H1 (cell line): ENCODE results near the gene GRID1. TPM values are rescaled to one million over a fixed set of nuclear protein-coding genes. Genes with fewer than 3 reads are reported as not detected.

Experiments used
- CTCF ChIA-PET: fragments of 300-600 bp; sonication (Branson Sonifier 250); formaldehyde crosslinking; loops from one replicate; lab custom pipeline; 2021; ENCODE audit not compliant: partially characterized antibody; lab: Charles Lee
- POLR2A ChIA-PET: fragments of 300-600 bp; sonication (Branson Sonifier 250); formaldehyde crosslinking; loops from one replicate; lab custom pipeline; 2021; ENCODE audit warnings: inconsistent platforms; ENCODE audit not compliant: partially characterized antibody; lab: Charles Lee
- DNase-seq, 2 experiments: peaks; one replicate each; pipeline versions ENCODE4 v3.0.0 to v3.0.0-alpha.2; 2010 to 2022; ENCODE audit warnings: low spot score in 2 of 2, low read depth in 1 of 2, mixed read lengths in 1 of 2
- FAIRE-seq: peaks from 2 replicates; lab custom pipeline; 2011; peaks lifted over from hg19 to GRCh38; lab: Jason Lieb, UNC
- H2AFZ ChIP-seq: 2 replicates; pipeline ENCODE4 v1.8.1; 2012; ENCODE audit warnings: low read length, inconsistent platforms
- H2AK5ac ChIP-seq: 2 replicates; pipeline ENCODE4 v1.6.1; 2013; ENCODE audit warnings: low read depth, low read length
- H2BK120ac ChIP-seq: replicated peaks from 2 replicates; pipeline ENCODE3; 2013; ENCODE audit warnings: low read depth, low read length, inconsistent platforms
- H2BK12ac ChIP-seq: 2 replicates; pipeline ENCODE4 v1.6.1; 2013; ENCODE audit warnings: low read depth, low read length
- H2BK15ac ChIP-seq: 2 replicates; pipeline ENCODE4 v1.6.1; 2013; ENCODE audit warnings: low read length
- H2BK20ac ChIP-seq: 2 replicates; pipeline ENCODE4 v1.6.1; 2013; ENCODE audit warnings: low read length
- H2BK5ac ChIP-seq: 2 replicates; pipeline ENCODE4 v1.6.1; 2013; ENCODE audit warnings: low read depth, low read length
- H3K14ac ChIP-seq: 2 replicates; pipeline ENCODE4 v1.6.1; 2013; ENCODE audit warnings: inconsistent platforms; ENCODE audit not compliant: insufficient read length
- H3K18ac ChIP-seq: 2 replicates; pipeline ENCODE4 v1.6.1; 2013; ENCODE audit warnings: low read length; ENCODE audit errors: extremely low read depth
- H3K23ac ChIP-seq: 2 replicates; pipeline ENCODE4 v1.6.1; 2013; ENCODE audit warnings: inconsistent platforms; ENCODE audit not compliant: insufficient read length
- H3K23me2 ChIP-seq: 2 replicates; pipeline ENCODE4 v1.6.1; 2013; ENCODE audit warnings: low read depth, low read length
- H3K27ac ChIP-seq: 2 replicates; pipeline ENCODE4 v1.6.1; 2011; ENCODE audit warnings: low read depth, low read length, inconsistent platforms
- H3K27me3 ChIP-seq, 4 experiments: replicated peaks in 1 of 4; 1 replicate in 1 of 4; 2 replicates in 3 of 4; pipeline versions ENCODE4 v1.6.1 to v1.8.1; 2011 to 2013; ENCODE audit warnings: low read length in 3 of 4, mild to moderate bottlenecking in 3 of 4, inconsistent platforms in 2 of 4, mixed read lengths in 2 of 4, moderate library complexity in 1 of 4; ENCODE audit not compliant: control insufficient read depth in 3 of 4, insufficient read depth in 3 of 4; ENCODE audit errors: extremely low read depth in 1 of 4
- H3K36me3 ChIP-seq, 4 experiments: 2 replicates each; pipeline versions ENCODE4 v1.6.1 to v1.8.1; 2011 to 2013; ENCODE audit warnings: mild to moderate bottlenecking in 4 of 4, low read length in 3 of 4, moderate library complexity in 2 of 4, control low read depth in 1 of 4, inconsistent platforms in 1 of 4; ENCODE audit not compliant: insufficient read depth in 4 of 4, control insufficient read depth in 2 of 4
- H3K4ac ChIP-seq: replicated peaks from 2 replicates; pipeline ENCODE3; 2013; ENCODE audit warnings: low read length, low read depth, mixed read lengths, inconsistent platforms; ENCODE audit not compliant: insufficient read length
- H3K4me1 ChIP-seq, 4 experiments: replicated peaks in 1 of 4; 1 replicate in 1 of 4; 2 replicates in 3 of 4; pipeline versions ENCODE4 v1.6.1 to v1.8.1; 2011 to 2013; ENCODE audit warnings: low read length in 3 of 4, inconsistent platforms in 2 of 4, mixed read lengths in 1 of 4; ENCODE audit not compliant: insufficient read depth in 4 of 4, control insufficient read depth in 3 of 4
- H3K4me2 ChIP-seq, 2 experiments: 2 replicates each; pipeline versions ENCODE4 v1.6.1 to v1.8.1; 2011 to 2013; ENCODE audit warnings: low read depth in 2 of 2, low read length in 2 of 2, control low read depth in 1 of 2, inconsistent platforms in 1 of 2, mild to moderate bottlenecking in 1 of 2; ENCODE audit not compliant: insufficient read depth in 1 of 2
- H3K4me3 ChIP-seq, 4 experiments: fragments of 200-600, 300-600 bp in 1 of 4; sonication (generic), shearing (Covaris generic), sonication (Bioruptor Twin) in 1 of 4; 2 replicates each; pipeline versions ENCODE4 v1.5.1 to v1.8.1; 2011 to 2016; ENCODE audit warnings: low read length in 4 of 4, low read depth in 3 of 4, control low read depth in 2 of 4, inconsistent platforms in 2 of 4, mild to moderate bottlenecking in 2 of 4, mixed read lengths in 1 of 4, moderate library complexity in 1 of 4; ENCODE audit not compliant: insufficient read depth in 2 of 4; ENCODE audit errors: extremely low read depth in 1 of 4
- H3K56ac ChIP-seq: replicated peaks from 2 replicates; pipeline ENCODE3; 2013; ENCODE audit warnings: low read depth, mild to moderate bottlenecking, mixed read lengths, low read length, inconsistent platforms; ENCODE audit not compliant: insufficient read length
- H3K79me1 ChIP-seq: 2 replicates; pipeline ENCODE4 v1.6.1; 2013; ENCODE audit warnings: low read depth, low read length, control low read depth
- H3K79me2 ChIP-seq, 2 experiments: 2 replicates each; pipeline versions ENCODE4 v1.6.1 to v1.8.1; 2012 to 2013; ENCODE audit warnings: low read length in 2 of 2, mild to moderate bottlenecking in 2 of 2, inconsistent platforms in 1 of 2; ENCODE audit not compliant: insufficient read depth in 2 of 2, control insufficient read depth in 1 of 2
- H3K9ac ChIP-seq, 4 experiments: replicated peaks in 1 of 4; 1 replicate in 1 of 4; 2 replicates in 3 of 4; pipeline versions ENCODE4 v1.6.1 to v1.8.1; 2011 to 2013; ENCODE audit warnings: low read depth in 3 of 4, low read length in 3 of 4, control low read depth in 2 of 4, mild to moderate bottlenecking in 2 of 4, moderate library complexity in 2 of 4, inconsistent platforms in 1 of 4; ENCODE audit errors: extremely low read depth in 1 of 4
- H3K9me3 ChIP-seq, 2 experiments: 2 replicates each; pipeline versions ENCODE4 v1.6.1 to v1.8.1; 2012 to 2013; ENCODE audit warnings: mild to moderate bottlenecking in 2 of 2, moderate library complexity in 2 of 2, control low read depth in 1 of 2, inconsistent platforms in 1 of 2, low read depth in 1 of 2, low read length in 1 of 2, mixed read lengths in 1 of 2; ENCODE audit not compliant: insufficient read depth in 2 of 2
- H4K20me1 ChIP-seq, 2 experiments: replicated peaks in 1 of 2; 2 replicates each; pipeline versions ENCODE3 to v1.8.1; 2011 to 2013; ENCODE audit warnings: inconsistent platforms in 2 of 2, low read length in 2 of 2, mild to moderate bottlenecking in 1 of 2; ENCODE audit not compliant: insufficient read depth in 2 of 2, control insufficient read depth in 1 of 2
- H4K5ac ChIP-seq: 2 replicates; pipeline ENCODE4 v1.6.1; 2013; ENCODE audit warnings: low read length, low read depth, mixed read lengths, inconsistent platforms; ENCODE audit not compliant: insufficient read length
- H4K8ac ChIP-seq: 2 replicates; pipeline ENCODE4 v1.8.0; 2013; ENCODE audit warnings: mild to moderate bottlenecking, moderate library complexity, low read length, inconsistent platforms; ENCODE audit not compliant: insufficient read depth; ENCODE audit errors: extremely low read depth
- H4K91ac ChIP-seq: replicated peaks from 2 replicates; pipeline ENCODE3; 2013; ENCODE audit warnings: low read length, mixed read lengths, inconsistent platforms; ENCODE audit not compliant: insufficient read length
- BRCA1 ChIP-seq: IDR thresholded peaks from 2 replicates; pipeline ENCODE4 v1.6.1; 2012; ENCODE audit warnings: low read depth, low read length, improper control_type of control experiment
- CTBP2 ChIP-seq: IDR thresholded peaks from 2 replicates; pipeline ENCODE4 v1.7.0; 2011; ENCODE audit warnings: borderline replicate concordance, mild to moderate bottlenecking, moderate library complexity, mixed read lengths, low read length; ENCODE audit not compliant: insufficient read depth, insufficient read length
- MAX ChIP-seq: IDR thresholded peaks from 2 replicates; pipeline ENCODE4 v1.6.1; 2012; ENCODE audit warnings: inconsistent platforms
- POU5F1 ChIP-seq: IDR thresholded peaks from 2 replicates; pipeline ENCODE4 v1.6.1; 2011; ENCODE audit warnings: low read depth, mild to moderate bottlenecking, low read length, moderate library complexity
- SIRT6 ChIP-seq: IDR thresholded peaks from one replicate; pipeline ENCODE4 v1.7.1; 2012; ENCODE audit warnings: low read length, inconsistent platforms
- WGBS, 2 experiments: shearing (Covaris generic) in 1 of 2; methylation state at CpG; one replicate each; pipeline versions ENCODE4 v1.1.6 to v1.1.7; 2013 to 2015; ENCODE audit warnings: low lambda C conversion rate in 2 of 2, mixed read lengths in 2 of 2, inconsistent platforms in 1 of 2, low coverage in 1 of 2, missing lambda C conversion rate in 1 of 2; ENCODE audit not compliant: insufficient replicate concordance in 2 of 2, insufficient coverage in 1 of 2, insufficient read length in 1 of 2; ENCODE audit errors: extremely low coverage in 1 of 2, missing lambda C conversion rate in 1 of 2; 5-methylcytosine and 5-hydroxymethylcytosine counted together
- polyA plus RNA-seq, 7 experiments: library from polyadenylated mRNA; depleted of rRNA in 3 of 7; stranded (reverse) in 5 of 7; unstranded in 2 of 7; fragments of >200 nt in 5 of 7; fragments of 200-250 nt in 2 of 7; gene quantifications; 1 replicate in 5 of 7; 2 replicates in 1 of 7; 4 replicates in 1 of 7; pipeline versions ENCODE4 v1.2.1 to v1.2.3, GENCODE V29; 2011 to 2013; ENCODE audit warnings: missing spikeins in 2 of 7, mixed read lengths in 2 of 7
- total RNA-seq: library from RNA; stranded (reverse); fragmentation: NEBNext Ultra II Directional; extraction: Animal tissue kit (Norgen Biotek cat#: 25700); gene quantifications from 2 replicates; pipeline ENCODE4 v1.2.1, GENCODE V29; 2021

GRID1 gene
- total and polyA plus RNA-seq, 2 of the 8 experiments (the other 6 are each of a cell fraction or from before 2014, with no cell fraction given) = 0.22 to 0.30 TPM

DNA sequence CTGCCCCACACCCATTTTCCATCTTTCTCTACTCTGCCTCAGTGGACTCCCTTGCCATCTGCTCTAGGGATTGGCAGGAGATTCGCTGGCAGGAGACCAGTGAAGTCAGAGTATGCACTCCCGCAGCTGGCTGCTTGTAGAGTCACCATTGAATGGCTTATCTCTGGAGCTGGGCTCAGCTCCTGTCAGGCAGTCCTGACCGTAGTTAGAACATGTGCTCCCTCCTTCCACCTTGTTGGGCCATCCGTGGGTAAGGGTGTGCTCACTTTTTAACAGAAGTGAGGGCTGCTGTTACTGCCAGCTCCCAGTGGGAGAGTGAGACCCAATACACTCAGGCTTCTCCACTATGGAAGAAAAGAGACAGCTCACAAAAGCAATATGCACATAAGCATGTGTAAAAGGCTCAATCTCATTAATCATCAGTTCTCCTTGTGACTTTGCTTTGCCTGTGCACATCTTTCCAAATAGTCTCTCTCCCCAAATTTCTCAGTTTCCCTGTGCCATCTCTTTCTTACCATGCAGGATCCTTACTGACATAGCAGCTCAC lies 773.3 kb downstream of the GRID1 start:
- Histone ChIP-seq H3K4me3 (no peak overlapping the region), H3K27ac (no peak overlapping the region), H4K8ac (no peak overlapping the region), H3K4ac (no peak overlapping the region), H3K79me2 (no peaks in the 10 kb centered on the region), H3K9ac (no peak overlapping the region), H2AK5ac (no peak overlapping the region), H3K4me1 (peaks cover 0 to 2% (median 0%) of the 10 kb centered on the region in 4 experiments; a peak in 1 of 7 replicates), H3K9me3 (no peaks in the 10 kb centered on the region), H3K79me1 (no peaks in the 10 kb centered on the region), H2BK20ac (no peak overlapping the region), H2AFZ (no peak overlapping the region), H3K56ac (no peak overlapping the region), H2BK15ac (no peak overlapping the region), H3K18ac (no peak overlapping the region), H3K23ac (no peak overlapping the region), H4K91ac (no peak overlapping the region), H3K4me2 (no peak overlapping the region), H3K27me3 (no peaks in the 10 kb centered on the region), H2BK12ac (no peak overlapping the region), H3K14ac (no peak overlapping the region), H4K20me1 (no peaks in the 10 kb centered on the region), H3K36me3 (no peaks in the 10 kb centered on the region), H2BK5ac (no peak overlapping the region)
- FAIRE-seq = no peak
- CTCF ChIA-PET = interaction anchor here (1.1 to 2.9 kb wide), 4 partner anchors 7 to 79 kb away, joined by 4 to 19 read pairs (median 4); no protein-coding TSS in a partner anchor
- POLR2A ChIA-PET = no interaction called here
- TF ChIP-seq POU5F1 (no peak), BRCA1 (no peak), MAX (no peak), SIRT6 (no peak), CTBP2 (no peak)
- TF ChIP-seq, all 59 proteins: peak for 0
- 99% methylated on average over 4 of the region's 4 CpGs; no CpG with 5 or more reads in 1 of the 2 experiments for WGBS, 2 experiments
- no peaks in the 10 kb centered on the region for H3K23me2 ChIP-seq
- DNase-seq = no peak
- H2BK120ac ChIP-seq = no peak overlapping the region
- H4K5ac ChIP-seq = no peak overlapping the region
